MM.1S (cell line): ENCODE data around the gene TP73.

ENCODE experiments used
- DNase-seq: peaks from one replicate; pipeline ENCODE4 v3.0.0-alpha.2; 2015
- H2AFZ ChIP-seq: fragments of 300-600 bp; sonication (generic); 2 replicates; pipeline ENCODE4 v1.6.0; 2016; ENCODE audit warnings: antibody characterized with exemption, low read length
- H3F3A ChIP-seq: fragments of 300-600 bp; sonication (generic); 2 replicates; pipeline ENCODE4 v1.6.1; 2016; ENCODE audit warnings: mild to moderate bottlenecking, antibody characterized with exemption, low read length, moderate library complexity, mixed read lengths; ENCODE audit not compliant: insufficient read depth
- H3K27ac ChIP-seq: fragments of 300-600 bp; sonication (generic); 2 replicates; pipeline ENCODE4 v1.5.1; 2016; ENCODE audit warnings: mild to moderate bottlenecking, low read length
- H3K27me3 ChIP-seq: fragments of 300-600 bp; sonication (generic); replicated peaks from 2 replicates; pipeline ENCODE4 v1.6.0; 2016; ENCODE audit warnings: low read length; ENCODE audit not compliant: insufficient read depth
- H3K36me3 ChIP-seq: fragments of 300-600 bp; sonication (generic); replicated peaks from 2 replicates; pipeline ENCODE4 v1.6.1; 2016; ENCODE audit warnings: mild to moderate bottlenecking, low read length, mixed read lengths; ENCODE audit not compliant: insufficient read depth
- H3K4me1 ChIP-seq: fragments of 300-600 bp; sonication (generic); 2 replicates; pipeline ENCODE4 v1.6.1; 2016; ENCODE audit warnings: low read length, mixed read lengths
- H3K4me2 ChIP-seq: fragments of 300-600 bp; sonication (generic); 2 replicates; pipeline ENCODE4 v1.6.0; 2016; ENCODE audit warnings: low read depth, low read length
- H3K4me3 ChIP-seq: fragments of 300-600 bp; sonication (generic); 2 replicates; pipeline ENCODE4 v1.5.1; 2016; ENCODE audit warnings: low read length, mixed read lengths
- H3K79me2 ChIP-seq: fragments of 300-600 bp; sonication (generic); 2 replicates; pipeline ENCODE4 v1.6.1; 2016; ENCODE audit warnings: mixed run types, low read length, mixed read lengths
- H3K9ac ChIP-seq: fragments of 300-600 bp; sonication (generic); 2 replicates; pipeline ENCODE4 v1.6.1; 2016; ENCODE audit warnings: low read length, mixed read lengths
- H3K9me2 ChIP-seq: fragments of 300-600 bp; sonication (generic); replicated peaks from 2 replicates; pipeline ENCODE4 v1.6.1; 2016; ENCODE audit warnings: mild to moderate bottlenecking, low read length, mixed read lengths; ENCODE audit not compliant: insufficient read depth
- H3K9me3 ChIP-seq: fragments of 300-600 bp; sonication (generic); replicated peaks from 2 replicates; pipeline ENCODE4 v1.6.1; 2016; ENCODE audit warnings: mild to moderate bottlenecking, low read length, mixed read lengths; ENCODE audit not compliant: insufficient read depth
- H4K20me1 ChIP-seq: fragments of 300-600 bp; sonication (generic); 2 replicates; pipeline ENCODE4 v1.6.1; 2016; ENCODE audit warnings: mild to moderate bottlenecking, low read length, moderate library complexity, mixed read lengths; ENCODE audit not compliant: insufficient read depth
- CTCF ChIP-seq: fragments of 300-600 bp; sonication (generic); IDR thresholded peaks from 2 replicates; pipeline ENCODE4 v1.5.1; 2016; ENCODE audit warnings: antibody characterized with exemption, low read length, mixed read lengths
- EZH2 ChIP-seq: fragments of 300-600 bp; sonication (generic); optimal IDR thresholded peaks from 2 replicates; pipeline ENCODE3; 2017; ENCODE audit warnings: low read depth, mild to moderate bottlenecking, antibody characterized with exemption, low read length, mixed read lengths
- EZH2phosphoT487 ChIP-seq: fragments of 300-600 bp; sonication (generic); IDR thresholded peaks from 2 replicates; pipeline ENCODE4 v1.6.1; 2018; ENCODE audit warnings: antibody characterized with exemption, low read length

Gene TP73

DNA sequence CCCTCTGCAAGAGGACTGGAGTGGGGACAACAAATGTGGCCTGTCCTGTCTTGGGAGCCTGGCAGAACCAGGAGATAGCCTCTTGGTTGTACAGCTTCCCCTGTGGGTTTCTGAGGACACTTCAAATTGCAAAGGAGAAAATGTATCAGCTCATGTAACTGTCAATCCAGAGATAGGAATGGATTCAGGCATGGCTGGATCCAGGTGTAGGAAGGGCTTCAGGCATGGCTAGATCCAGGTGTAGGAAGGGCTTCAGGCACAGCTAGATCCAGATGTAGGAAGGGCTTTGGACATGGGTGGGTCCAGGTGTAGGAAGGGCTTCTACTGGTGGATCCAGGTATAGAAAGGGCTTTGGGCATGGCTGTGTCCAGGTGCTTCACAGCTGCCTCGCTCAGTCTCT lies 30.9 kb downstream of the TP73 start:
- H3K4me2 ChIP-seq, result no peak overlapping the region
- H3K4me1 ChIP-seq, result no peaks in the 10 kb centered on the region
- no peaks in the 10 kb centered on the region for H3K9me2 ChIP-seq

GRCh38 chr1:3683992-3684391 lies 31.7 kb downstream of the TP73 start:
- Histone ChIP-seq H2AFZ (no peak overlapping the region), H3K36me3 (no peaks in the 10 kb centered on the region), H4K20me1 (no peaks in the 10 kb centered on the region), H3K4me3 (no peak overlapping the region), H3K4me1 (no peaks in the 10 kb centered on the region), H3K79me2 (no peaks in the 10 kb centered on the region; the same call in 1 of the 2 replicates), H3K27me3 (no peaks in the 10 kb centered on the region), H3F3A (no peaks in the 10 kb centered on the region), H3K27ac (no peak overlapping the region), H3K4me2 (no peak overlapping the region), H3K9me3 (no peaks in the 10 kb centered on the region), H3K9me2 (no peaks in the 10 kb centered on the region), H3K9ac (no peak overlapping the region)
- TF ChIP-seq EZH2, result no peak
- TF ChIP-seq CTCF, result no peak
- TF ChIP-seq EZH2phosphoT487, result no peak
- no peak for DNase-seq

More for the DNA sequence above, 30.9 kb downstream of the TP73 start:
- Histone ChIP-seq H3K36me3 (no peaks in the 10 kb centered on the region), H2AFZ (no peak overlapping the region), H3K4me3 (no peak overlapping the region), H3K27ac (no peak overlapping the region), H3K9me3 (no peaks in the 10 kb centered on the region), H3K9ac (no peak overlapping the region), H3F3A (no peaks in the 10 kb centered on the region), H4K20me1 (no peaks in the 10 kb centered on the region), H3K79me2 (no peaks in the 10 kb centered on the region; the same call in 1 of the 2 replicates), H3K27me3 (no peaks in the 10 kb centered on the region)
- TF ChIP-seq EZH2 (no peak), EZH2phosphoT487 (no peak), CTCF (no peak)
- DNase-seq, result no peak

- H3K9me3 ChIP-seq, result no peaks in the 10 kb centered on the region
- TF ChIP-seq CTCF, result no peak
- no peak for TF ChIP-seq EZH2phosphoT487
- TF ChIP-seq EZH2, result no peak
- no peaks in the 10 kb centered on the region for H3K9me2 ChIP-seq
- no peaks in the 10 kb centered on the region for H3F3A ChIP-seq
- no peak overlapping the region for H3K4me3 ChIP-seq
- H3K79me2 ChIP-seq, result no peaks in the 10 kb centered on the region; the same call in 1 of the 2 replicates
- no peaks in the 10 kb centered on the region for H4K20me1 ChIP-seq
- no peak overlapping the region for H3K27ac ChIP-seq
- no peaks in the 10 kb centered on the region for H3K4me1 ChIP-seq
- no peak for DNase-seq
- no peaks in the 10 kb centered on the region for H3K27me3 ChIP-seq
- no peak overlapping the region for H2AFZ ChIP-seq
- H3K9ac ChIP-seq, result no peak overlapping the region
- no peak overlapping the region for H3K4me2 ChIP-seq
- H3K36me3 ChIP-seq, result no peaks in the 10 kb centered on the region
Observed at GRCh38 chr1:3685222-3685621, 32.9 kb downstream of the TP73 start.

GRCh38 chr1:3685906-3686305 lies 33.6 kb downstream of the TP73 start:
- DNase-seq, result no peak
- Histone ChIP-seq H3K4me1 (no peaks in the 10 kb centered on the region), H3K79me2 (no peaks in the 10 kb centered on the region), H3K4me3 (no peak overlapping the region), H3K27ac (no peak overlapping the region), H3K36me3 (no peaks in the 10 kb centered on the region), H3K9me3 (no peaks in the 10 kb centered on the region), H2AFZ (no peak overlapping the region), H4K20me1 (no peaks in the 10 kb centered on the region), H3K4me2 (no peak overlapping the region), H3K27me3 (no peaks in the 10 kb centered on the region), H3K9me2 (no peaks in the 10 kb centered on the region), H3K9ac (no peak overlapping the region), H3F3A (no peaks in the 10 kb centered on the region)
- TF ChIP-seq EZH2phosphoT487 (no peak), CTCF (no peak), EZH2 (no peak)
